Adipose tissue (tissue), 3 donors: ENCODE data around the gene MACROD2. TPM values are rescaled to one million over a fixed set of nuclear protein-coding genes. Genes with fewer than 3 reads are reported as not detected.
"Not testable (repeated sequence)": the region's sequence is repeated elsewhere in the genome, so short reads cannot be mapped to it uniquely, and the experiment has no call there.

ENCODE experiments used
- H3K27ac ChIP-seq: one replicate; pipeline ENCODE4 v1.5.1; 2013; ENCODE audit warnings: low read depth, low read length
- WGBS, 3 donors: extraction: QIAGEN DNeasy Blood & Tissue Kit; methylation state at CpG; one replicate each; pipeline ENCODE4 v1.1.7; 2013; 5-methylcytosine and 5-hydroxymethylcytosine counted together
- polyA plus RNA-seq, 3 donors: library from polyadenylated mRNA; stranded (reverse); fragments of 200-250 nt; gene quantifications; one replicate each; pipeline ENCODE4 v1.2.3, GENCODE V29; 2013
- donor health status: healthy with polysubstance abuse.
- donor health status: Bipolar disorder and iron deficiency.
- donor health status: healthy.

Gene MACROD2
- polyA plus RNA-seq, 3 donors = 0.11 to 0.98 (median 0.56) TPM

GRCh38 chr20:15942130-15942529, 1946.8 kb downstream of the MACROD2 start:
- 0 to 34% (median 30%) methylated on average over 1 of the region's 1 CpG for WGBS, 3 donors
- H3K27ac ChIP-seq = no peak overlapping the region

GRCh38 chr20:15945289-15945688, 1950.0 kb downstream of the MACROD2 start:
- no peak overlapping the region for H3K27ac ChIP-seq

GRCh38 chr20:15949391-15949790, 1954.1 kb downstream of the MACROD2 start:
- 84 to 94% (median 89%) methylated on average over 3 of the region's 3 CpGs for WGBS, 3 donors
- no peak overlapping the region for H3K27ac ChIP-seq

GRCh38 chr20:15951658-15952057, 1956.3 kb downstream of the MACROD2 start:
- no peak overlapping the region for H3K27ac ChIP-seq
- 81 to 88% (median 83%) methylated on average over 8 of the region's 8 CpGs for WGBS, 3 donors

GRCh38 chr20:15958142-15958541, 1962.8 kb downstream of the MACROD2 start:
- 79 to 93% (median 89%) methylated on average over 4 of the region's 4 CpGs for WGBS, 3 donors
- no peak overlapping the region for H3K27ac ChIP-seq

- no peak overlapping the region for H3K27ac ChIP-seq
- WGBS, 3 donors = 83 to 92% (median 87%) methylated on average over 4 of the region's 4 CpGs
Observed at GRCh38 chr20:15965165-15965564, 1969.8 kb downstream of the MACROD2 start.

GRCh38 chr20:15967334-15967733, 1972.0 kb downstream of the MACROD2 start:
- H3K27ac ChIP-seq = no peak overlapping the region
- 68 to 82% (median 74%) methylated on average over 5 of the region's 5 CpGs for WGBS, 3 donors

GRCh38 chr20:15976047-15976736, 1980.9 kb downstream of the MACROD2 start:
- H3K27ac ChIP-seq = no peak overlapping the region
- WGBS, 3 donors = 46 to 61% (median 60%) methylated on average over 5 of the region's 5 CpGs

GRCh38 chr20:15977026-15977425, 1981.7 kb downstream of the MACROD2 start:
- no peak overlapping the region for H3K27ac ChIP-seq
- WGBS, 3 donors = 62 to 83% (median 74%) methylated on average over 5 of the region's 5 CpGs

- WGBS, 3 donors = 82 to 96% (median 94%) methylated on average over 1 of the region's 1 CpG
- H3K27ac ChIP-seq = no peak overlapping the region
Observed at GRCh38 chr20:15977758-15978157, 1982.4 kb downstream of the MACROD2 start.

GRCh38 chr20:15985494-15986368, 1990.4 kb downstream of the MACROD2 start:
- WGBS, 3 donors = 81 to 93% (median 90%) methylated on average over 25 to 26 of the region's 26 CpGs

GRCh38 chr20:15986690-15987089, 1991.4 kb downstream of the MACROD2 start:
- 83 to 95% (median 90%) methylated on average over 3 of the region's 3 CpGs for WGBS, 3 donors
- H3K27ac ChIP-seq = no peak overlapping the region

More at GRCh38 chr20:15985494-15986368, 1990.4 kb downstream of the MACROD2 start:
- H3K27ac ChIP-seq = not testable (repeated sequence)

GRCh38 chr20:15991279-15991678, 1996.0 kb downstream of the MACROD2 start:
- H3K27ac ChIP-seq = no peak overlapping the region

GRCh38 chr20:15992564-15992963, 1997.2 kb downstream of the MACROD2 start:
- H3K27ac ChIP-seq = no peak overlapping the region
- WGBS, 3 donors = 65 to 73% (median 72%) methylated on average over 4 of the region's 4 CpGs

- WGBS, 3 donors = 44 to 97% (median 94%) methylated on average over 1 of the region's 1 CpG
- no peak overlapping the region for H3K27ac ChIP-seq
Observed at GRCh38 chr20:16000112-16000511, 2004.8 kb downstream of the MACROD2 start.

GRCh38 chr20:16001286-16001685, 2006.0 kb downstream of the MACROD2 start:
- no peak overlapping the region for H3K27ac ChIP-seq
- 63 to 77% (median 74%) methylated on average over 2 of the region's 2 CpGs for WGBS, 3 donors

GRCh38 chr20:16003310-16003709, 2008.0 kb downstream of the MACROD2 start:
- WGBS, 3 donors = 84 to 96% (median 94%) methylated on average over 1 of the region's 1 CpG
- H3K27ac ChIP-seq = no peak overlapping the region

- 54 to 87% (median 84%) methylated on average over 18 of the region's 18 CpGs for WGBS, 3 donors
- no peak overlapping the region for H3K27ac ChIP-seq
Observed at GRCh38 chr20:16004108-16004854, 2009.0 kb downstream of the MACROD2 start.
